CD4-positive, alpha-beta memory T cell (primary cell): ENCODE measurements around the gene KCND3. TPM values are rescaled to one million over a fixed set of nuclear protein-coding genes. Genes with fewer than 3 reads are reported as not detected.

Source experiments
- polyA plus RNA-seq, 2 donors: library from polyadenylated mRNA; unstranded; fragments of 300-500 nt; fragmentation: Illumina TruSeq; gene quantifications; one replicate each; pipeline ENCODE4 v1.2.3, GENCODE V29; 2021
- total RNA-seq, 2 experiments: library from RNA; stranded (reverse); gene quantifications; one replicate each; pipeline ENCODE4 v1.2.3, GENCODE V29; 2021

Gene KCND3
- total and polyA plus RNA-seq, 4 experiments from 2014 or later: 0.03 to 0.05 TPM; not detected in 2

Other genes starting within 250 kb of the KCND3 start
- gene DDX20, start 233.8 kb downstream of the KCND3 start, total RNA-seq: 10 to 100 TPM; 22.2 to 26.0 TPM
- gene DDX20, start 233.8 kb downstream of the KCND3 start, polyA plus RNA-seq: 10 to 100 TPM; 10.1 to 13.9 TPM